WTC11 (cell line): ENCODE measurements around the gene MEIG1.

Experiments used
- CTCF ChIP-seq: fragments of 200-600 bp; IDR thresholded peaks from 2 replicates; pipeline ENCODE4 v1.8.0; 2022; ENCODE audit warnings: antibody characterized with exemption
- GTF2I ChIP-seq: fragments of 250-450 bp; sonication (Bioruptor Pico); conservative IDR thresholded peaks from 2 replicates; pipeline ENCODE4 v1.4.0; 2021; ENCODE audit warnings: mild to moderate bottlenecking
- NFYB ChIP-seq: sonication (generic); formaldehyde crosslinking; conservative IDR thresholded peaks from 2 replicates; pipeline ENCODE4 v1.8.0; 2022; ENCODE audit warnings: low read depth, missing genetic modification reagents
- ZNF423 ChIP-seq: fragments of 250-450 bp; sonication (Bioruptor Pico); IDR thresholded peaks from 2 replicates; pipeline ENCODE4 v2.1.2; 2022; ENCODE audit warnings: mild to moderate bottlenecking, moderate library complexity

- TF ChIP-seq CTCF = no peak
- TF ChIP-seq NFYB = no peak
- no peak for TF ChIP-seq ZNF423 (CRISPR knock-in tag)
- no peak for TF ChIP-seq GTF2I (CRISPR knock-in tag)
Measured at GRCh38 chr10:14925268-14925667, 33.9 kb upstream of the MEIG1 start.
